SHP77 treated with DMSO at 0.1 percent for 48 hours (cell line): ENCODE measurements around the gene ADAMTS2.

Experiments
- DNase-seq: peaks from one replicate; lab custom pipeline; 2025; lab: John Stamatoyannopoulos, UW

The ADAMTS2 gene

DNA sequence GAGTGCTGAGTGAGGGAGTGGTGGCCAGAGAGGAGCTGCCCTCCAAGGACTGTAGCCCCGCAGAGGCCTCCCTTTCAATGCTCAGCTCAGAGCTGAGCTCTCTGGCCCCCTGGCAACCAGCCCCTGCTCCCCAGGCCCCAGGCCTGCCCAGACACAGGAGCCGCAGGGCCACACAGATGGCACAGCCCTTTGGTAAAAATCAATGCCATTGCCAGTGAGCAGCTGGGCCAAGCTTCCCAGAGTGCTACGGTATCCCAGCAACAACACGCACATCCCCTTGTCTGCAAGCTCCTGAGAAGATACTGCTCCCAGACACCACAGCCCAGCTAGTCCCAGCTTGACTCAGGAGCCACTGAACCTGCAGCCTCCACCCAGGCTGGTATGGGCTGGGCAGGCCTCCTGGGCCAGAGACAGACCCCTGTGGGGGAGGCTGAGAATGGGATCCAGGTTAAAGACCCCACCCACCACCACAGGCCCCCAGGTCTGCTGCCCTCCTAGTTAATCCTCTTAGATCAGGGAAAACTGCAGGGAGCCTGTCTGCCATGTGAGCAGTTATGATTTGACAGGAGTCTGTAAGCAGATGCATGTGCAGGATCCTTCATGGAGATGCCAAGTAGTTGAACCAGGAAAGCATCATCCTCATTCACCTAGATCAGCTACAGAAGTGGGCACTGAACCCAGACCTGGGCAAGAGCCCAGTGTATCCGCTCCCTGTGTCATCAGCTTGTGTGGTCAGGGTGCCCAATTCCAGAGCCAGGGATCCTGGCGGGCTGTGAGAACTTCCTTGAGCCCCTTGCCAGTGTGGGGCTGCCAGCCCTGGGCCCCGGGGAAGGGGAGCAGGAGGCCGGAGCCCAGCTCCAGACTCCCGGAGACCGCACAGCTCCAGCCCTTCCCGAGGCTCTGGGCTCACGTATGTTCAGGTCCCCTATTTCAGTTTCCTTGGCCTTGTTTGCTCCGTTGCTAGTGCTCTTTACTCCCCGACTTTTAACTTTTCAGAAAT lies 26.7 kb upstream of the ADAMTS2 start:
- no peak for DNase-seq

DNA sequence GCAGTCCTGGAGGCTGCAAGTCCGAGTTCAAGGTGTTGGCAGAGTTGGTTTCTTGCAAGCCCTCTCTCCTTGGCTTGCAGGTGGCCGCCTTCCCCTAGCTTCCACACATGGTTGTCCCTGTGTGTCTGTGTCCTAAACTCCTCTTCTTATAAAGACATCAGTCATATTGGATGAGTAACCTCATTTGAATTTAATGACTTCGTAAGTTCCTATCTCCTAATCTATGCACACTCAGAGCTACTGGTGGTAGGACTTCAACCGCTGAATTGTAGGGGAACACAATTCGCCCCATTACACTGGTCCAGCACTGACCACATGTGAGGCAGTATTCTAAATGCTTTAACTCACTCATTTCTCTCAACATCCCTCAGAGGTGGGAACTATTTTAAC lies 25.9 kb upstream of the ADAMTS2 start:
- no peak for DNase-seq

DNA sequence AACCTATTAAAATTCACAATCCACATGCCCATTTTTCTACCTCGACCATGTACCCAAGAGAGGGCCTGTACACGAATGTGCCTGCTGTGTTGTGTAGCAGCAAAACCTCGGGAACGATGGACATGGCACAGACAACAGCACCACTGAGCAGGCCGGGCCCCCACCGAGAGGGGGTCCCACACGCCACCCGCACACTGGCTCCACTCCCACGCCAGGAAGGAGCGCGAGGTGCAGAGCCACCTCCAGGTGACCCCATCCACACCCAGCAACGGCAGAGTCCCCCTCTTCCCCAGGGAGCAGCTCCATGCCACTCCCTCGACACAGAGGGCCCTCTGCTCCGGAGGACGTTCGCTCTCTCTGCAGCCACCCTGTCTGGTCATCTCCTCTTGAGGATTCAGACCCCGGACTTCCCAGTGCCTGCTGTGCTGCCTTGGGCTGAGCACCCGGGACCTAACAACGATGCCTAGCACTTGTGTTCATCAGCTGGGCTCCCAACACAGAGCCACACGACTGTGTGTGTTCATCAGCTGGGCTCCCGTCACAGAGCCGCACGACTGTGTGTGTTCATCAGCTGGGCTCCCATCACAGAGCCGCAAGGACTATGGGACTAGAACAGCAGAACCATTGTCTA lies 25.3 kb upstream of the ADAMTS2 start:
- DNase-seq: no peak

DNA sequence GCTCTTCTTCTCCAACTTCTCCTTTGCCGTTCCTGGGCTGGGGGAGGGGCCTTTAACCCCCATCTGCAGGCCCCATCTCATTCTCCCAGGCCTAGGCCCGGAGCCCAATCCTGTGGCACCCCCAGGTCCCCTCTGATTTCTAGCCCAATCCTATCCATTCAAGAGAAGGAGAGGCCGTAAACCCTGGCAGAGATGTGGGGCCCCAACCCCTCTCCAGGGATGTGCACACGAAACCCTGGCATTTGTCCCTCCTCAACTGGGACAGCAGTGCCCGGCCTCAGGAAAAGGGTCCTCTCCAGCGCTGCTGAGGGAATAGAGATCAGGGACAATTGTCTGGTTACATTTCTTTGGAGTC lies 24.2 kb upstream of the ADAMTS2 start:
- no peak for DNase-seq

DNA sequence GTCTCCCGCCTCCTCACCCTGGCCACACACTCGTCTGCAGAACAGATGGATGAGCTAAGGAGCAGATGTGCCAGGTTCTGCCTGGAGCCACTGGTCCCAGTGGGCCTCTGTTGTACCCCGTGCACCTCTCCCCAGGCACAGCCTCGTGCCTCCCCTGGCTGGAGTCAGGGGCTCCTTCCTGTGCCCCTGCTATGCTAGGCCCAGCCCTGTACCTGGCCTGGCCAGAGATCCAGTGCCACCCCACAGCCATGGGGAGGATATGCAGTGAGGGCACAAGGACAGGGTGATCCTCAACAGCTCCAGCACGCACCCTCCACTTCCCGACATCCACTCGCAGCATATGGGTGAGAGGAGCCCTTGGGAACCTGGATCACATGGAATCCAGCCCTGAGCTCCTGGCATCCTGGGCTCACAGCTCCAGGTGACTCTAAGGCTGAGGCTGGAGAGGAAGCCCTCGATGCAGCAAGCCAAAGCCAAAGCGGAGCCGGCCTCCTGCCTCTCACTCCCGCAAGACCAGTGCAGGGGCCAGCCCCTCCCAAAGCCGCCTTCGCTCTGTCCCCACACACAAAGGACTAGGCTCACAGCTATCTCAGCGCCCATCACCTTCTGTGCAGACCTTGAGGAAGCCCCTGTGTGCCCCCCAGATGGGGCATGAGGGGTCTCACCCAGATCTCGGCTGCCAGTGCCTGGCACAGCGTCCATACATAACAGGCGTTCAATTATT lies 23.7 kb upstream of the ADAMTS2 start:
- no peak for DNase-seq

DNA sequence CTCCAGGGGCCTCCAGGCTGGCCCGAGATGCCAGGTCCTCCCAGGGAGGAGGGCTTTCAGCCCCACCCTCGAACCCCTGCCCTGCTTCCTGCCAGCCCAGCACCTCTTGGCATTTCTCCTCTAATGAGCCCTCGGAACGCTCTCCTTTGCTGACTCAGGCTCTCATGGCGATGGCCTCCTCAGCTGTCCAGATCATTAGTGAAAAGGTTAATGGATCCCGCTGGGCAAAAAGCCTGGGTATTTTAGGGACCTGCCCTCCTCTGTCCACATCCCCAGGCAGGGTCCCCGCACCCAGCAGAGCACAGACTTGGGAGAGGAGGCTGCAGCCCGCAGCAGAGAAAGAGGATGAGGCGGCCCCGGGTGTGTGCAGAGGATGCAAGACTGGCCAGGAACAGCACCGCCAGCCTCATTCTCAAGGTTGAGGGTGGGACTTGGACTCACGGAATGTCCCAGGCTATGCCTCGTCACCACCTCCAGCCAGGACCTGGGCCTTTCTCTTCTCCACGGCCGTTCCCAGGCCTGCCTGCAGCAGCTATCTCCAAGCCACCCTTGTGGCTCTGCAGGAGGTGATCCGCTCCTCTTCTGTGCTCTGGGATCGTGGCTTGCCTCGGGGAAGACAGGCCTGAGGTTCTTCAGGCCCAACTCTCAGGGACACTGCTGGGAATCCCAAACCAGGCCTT lies 23.0 kb upstream of the ADAMTS2 start:
- no peak for DNase-seq

DNA sequence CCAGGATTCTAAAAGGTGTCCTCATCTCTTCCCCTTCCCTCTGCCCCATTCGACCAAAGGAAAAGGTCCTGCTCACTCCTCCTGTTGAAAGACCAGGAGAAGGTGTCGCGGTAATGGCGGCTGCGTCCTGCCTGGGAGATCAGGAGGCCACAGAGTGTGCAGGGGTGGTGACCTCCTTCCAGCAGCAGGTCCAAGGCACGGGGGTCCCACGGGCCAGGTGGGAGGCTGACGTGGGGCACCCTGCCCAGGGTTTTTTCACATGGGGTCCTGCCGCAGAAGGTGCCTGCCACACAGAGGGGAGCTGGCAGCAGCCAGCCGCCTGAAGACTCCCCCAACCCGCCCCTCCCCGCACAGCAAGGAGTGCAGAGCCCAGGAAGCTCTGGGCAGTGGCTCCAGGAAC lies 22.2 kb upstream of the ADAMTS2 start:
- DNase-seq: no peak

DNA sequence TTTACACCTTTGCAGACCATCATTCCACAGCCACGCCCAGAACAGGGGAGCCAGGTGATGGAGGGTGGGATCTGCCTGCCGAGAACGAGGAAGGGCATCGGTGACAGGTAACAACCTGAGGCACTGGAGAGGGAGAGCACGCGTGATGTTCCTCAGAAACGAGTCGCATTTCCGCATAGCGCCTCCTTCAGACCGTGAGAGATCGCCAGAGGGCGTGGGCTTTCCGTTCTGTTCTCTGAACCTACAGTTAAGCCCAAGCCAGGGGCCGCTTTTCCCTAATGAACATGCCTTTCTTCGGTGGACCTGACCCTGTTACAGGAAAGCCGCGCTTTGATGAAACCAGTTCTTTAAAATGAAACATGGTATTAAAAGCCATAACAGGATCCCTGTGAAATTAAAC lies 17.1 kb upstream of the ADAMTS2 start:
- no peak for DNase-seq

DNA sequence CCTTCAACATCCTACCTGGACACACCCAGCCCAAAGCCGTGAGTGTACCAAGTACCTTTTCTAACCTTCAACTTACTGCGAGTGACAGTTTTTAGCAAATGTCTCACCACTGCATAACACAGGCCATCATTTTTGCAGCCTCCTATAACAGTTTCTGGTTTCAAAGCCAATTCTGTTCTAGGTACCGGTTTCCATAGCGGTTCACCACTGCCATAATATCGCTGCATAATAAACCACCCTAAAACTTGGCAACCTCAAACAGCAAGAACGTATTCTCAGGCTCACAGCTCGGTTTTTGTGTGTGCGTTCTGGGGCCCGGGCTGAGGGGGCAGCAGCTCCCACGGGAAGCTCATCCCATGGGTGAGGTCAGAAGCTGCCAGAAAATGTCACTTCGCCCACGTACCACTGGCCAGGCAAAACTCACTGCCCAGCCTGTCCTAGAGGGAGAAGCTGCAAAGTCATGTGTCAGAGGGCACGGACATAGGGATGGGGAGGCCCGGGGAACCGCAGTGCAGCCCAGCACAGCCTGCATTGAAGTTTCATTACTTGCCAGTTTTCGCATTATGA lies 15.9 kb upstream of the ADAMTS2 start:
- no peak for DNase-seq

DNA sequence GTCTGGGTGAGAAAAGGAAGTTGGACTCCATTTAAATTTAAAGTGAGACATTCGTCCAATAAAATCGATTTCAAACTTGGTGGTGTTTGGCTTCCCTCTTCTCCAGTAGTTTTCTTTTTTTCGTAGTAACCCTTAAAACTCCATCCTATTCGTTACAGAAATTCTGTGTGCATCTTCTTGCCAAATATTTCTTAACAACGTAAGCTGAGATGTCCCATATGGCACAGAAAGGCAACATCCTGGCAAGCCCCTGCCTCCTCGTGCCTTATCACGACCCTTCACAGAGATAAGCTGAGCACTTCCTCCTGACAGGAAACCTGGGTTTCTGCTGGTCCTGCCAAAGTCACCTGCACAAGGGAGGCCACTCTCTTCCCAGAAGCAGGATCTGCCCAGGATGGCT lies 11.8 kb upstream of the ADAMTS2 start:
- DNase-seq: no peak

DNA sequence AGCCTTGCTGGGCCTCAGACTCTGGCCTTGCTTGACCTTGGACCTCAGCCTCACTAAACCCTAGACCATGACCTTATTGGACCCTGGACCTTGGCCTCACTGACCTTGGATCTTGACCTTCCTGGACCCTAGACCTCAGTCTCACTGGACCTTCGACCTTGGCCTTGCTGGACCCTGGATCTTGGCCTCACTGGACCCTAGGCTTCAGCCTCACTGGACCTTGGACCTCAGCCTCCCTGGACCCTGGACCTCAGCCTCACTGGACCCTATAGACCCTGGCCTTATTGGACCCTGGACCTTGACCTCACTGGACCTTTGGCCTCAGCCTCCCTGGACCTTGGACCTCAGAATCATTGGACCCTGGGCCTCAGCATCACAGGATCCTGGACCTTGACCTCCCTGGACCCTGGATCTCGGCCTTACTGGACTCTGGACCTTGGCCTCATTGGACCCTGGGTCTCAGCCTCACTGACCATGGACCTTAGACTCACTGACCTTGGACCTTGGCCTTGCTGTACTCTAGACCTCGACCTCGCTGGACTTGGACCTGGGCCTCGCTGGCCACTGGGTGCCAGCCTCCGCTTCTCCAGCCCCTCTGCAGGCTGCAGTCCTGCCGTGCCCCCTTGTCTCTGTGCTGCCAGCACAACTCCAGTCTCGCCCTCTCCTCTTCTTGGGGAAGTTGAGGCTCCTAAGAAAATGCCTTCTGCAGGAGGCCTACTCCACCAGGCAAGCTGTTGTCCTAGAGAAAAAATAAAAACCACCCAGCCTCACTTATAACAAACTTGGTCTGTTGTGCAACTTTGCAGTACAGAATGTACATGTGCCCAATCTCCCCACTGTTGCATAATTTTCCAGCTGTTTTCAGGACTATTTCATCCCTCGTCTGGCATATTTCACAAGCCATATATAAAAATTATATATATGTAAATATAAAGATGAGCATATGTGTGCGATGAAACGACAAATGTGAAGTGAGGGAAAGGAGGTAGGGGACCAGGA lies 11.0 kb upstream of the ADAMTS2 start:
- DNase-seq: no peak

DNA sequence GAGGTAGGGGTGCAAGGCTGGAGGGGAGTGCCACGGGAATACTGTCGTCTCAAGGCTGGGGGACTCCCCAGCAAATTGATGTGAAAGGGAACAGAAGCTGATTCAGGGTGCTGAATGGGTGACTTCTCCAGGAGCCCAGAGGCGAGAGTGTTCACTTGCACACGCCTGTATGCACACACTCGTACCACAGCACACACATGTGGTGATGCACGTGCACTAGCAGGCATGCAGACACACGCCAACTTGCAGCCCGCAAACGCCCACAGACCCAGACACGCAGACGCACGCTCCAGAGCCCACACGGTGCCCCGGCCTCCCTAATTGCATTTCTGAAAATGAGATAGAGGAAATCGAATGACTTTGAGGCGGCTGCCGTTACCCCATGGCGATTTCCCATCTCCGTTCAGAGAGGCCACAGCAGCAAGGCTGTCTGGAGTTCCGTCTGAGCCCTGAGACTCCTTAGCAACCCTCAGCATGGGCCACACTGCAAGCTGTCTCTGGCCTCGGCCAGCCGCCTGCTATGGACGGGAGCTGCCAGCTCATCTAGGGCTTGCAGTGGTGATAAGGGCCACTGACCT lies 9.1 kb upstream of the ADAMTS2 start:
- DNase-seq: no peak

DNA sequence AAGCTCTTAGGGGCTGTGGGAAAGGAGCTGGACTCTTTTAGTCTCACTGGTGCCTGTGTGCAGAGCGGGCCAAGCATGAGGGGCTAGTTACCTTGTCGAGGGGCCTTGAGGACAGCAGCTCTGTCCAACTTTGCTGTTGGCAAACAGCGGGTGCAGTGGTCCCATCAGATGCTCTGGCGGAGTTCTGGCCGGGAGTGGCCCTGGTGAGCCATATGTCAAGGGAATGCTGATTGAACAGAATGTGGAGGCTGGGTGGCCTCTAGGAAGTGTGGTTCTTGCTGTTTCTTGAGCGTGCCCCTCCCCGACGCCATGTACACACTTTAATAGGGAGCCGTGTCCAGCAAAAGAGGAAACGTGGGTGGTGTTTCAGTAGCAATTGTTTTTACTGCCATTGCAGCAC lies 3.6 kb upstream of the ADAMTS2 start:
- no peak for DNase-seq

DNA sequence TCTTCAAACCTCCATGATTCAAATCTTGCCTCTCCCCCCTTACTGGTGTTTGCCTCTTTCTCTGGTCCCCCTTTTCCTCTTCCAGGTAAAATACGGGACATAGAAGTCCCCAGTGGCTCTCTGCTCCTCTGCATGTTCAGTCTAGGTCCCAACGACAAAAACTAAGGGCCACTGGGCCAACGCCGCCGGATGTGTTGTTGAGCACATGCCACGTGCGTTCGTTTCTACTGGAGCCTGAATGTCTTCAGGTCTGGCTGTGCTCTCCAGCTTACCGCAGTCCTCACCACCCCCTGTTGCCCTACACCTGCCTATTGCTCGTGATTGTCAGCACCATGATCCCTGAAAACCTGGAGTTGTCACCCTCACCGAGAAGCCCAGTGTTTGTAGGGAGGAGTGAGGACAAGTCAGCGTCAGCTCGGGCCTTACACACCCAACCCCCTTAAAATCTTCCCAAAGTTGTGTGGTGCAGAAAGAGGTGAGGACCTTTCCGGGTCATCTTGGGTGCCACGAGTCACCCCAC lies 2.8 kb upstream of the ADAMTS2 start:
- DNase-seq: no peak

DNA sequence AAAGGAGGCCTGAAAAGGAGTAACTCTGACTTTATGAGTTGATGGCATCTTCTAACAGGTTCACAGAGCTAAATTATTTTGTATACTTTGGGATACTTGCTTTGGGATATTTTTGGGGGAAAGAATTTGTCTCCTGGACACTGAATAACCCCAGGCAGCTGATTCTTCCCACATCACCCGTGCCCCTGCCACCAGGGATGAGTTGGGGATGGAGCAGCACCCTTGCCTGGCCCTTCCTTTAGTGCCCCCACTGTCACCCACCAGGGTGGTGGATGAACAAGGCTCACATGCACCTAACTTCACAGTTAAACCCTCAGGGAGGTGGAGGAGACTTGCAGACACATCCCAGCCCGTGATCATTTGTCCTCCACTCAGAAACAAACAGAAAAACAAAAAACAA lies 2.3 kb upstream of the ADAMTS2 start:
- no peak for DNase-seq

DNA sequence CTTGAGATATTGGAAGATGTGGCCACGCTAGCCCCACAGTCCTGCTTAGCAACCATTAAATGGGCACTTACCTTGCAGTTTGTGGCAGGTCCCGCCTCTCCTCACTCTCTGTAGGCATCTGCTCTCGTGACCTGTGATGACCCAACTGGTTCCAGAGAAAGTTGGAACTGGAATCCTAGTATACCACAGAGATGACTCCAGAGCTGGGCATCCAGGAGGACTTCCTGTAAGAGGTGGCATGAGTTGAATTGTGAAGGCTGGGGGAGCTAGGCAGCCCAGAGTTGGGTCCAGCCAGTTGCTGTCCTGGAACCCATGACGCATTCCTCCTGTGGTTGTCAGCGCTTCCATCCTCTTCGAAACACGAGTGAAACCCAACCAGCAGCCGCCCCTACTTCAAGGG lies 1.6 kb upstream of the ADAMTS2 start:
- DNase-seq: no peak

DNA sequence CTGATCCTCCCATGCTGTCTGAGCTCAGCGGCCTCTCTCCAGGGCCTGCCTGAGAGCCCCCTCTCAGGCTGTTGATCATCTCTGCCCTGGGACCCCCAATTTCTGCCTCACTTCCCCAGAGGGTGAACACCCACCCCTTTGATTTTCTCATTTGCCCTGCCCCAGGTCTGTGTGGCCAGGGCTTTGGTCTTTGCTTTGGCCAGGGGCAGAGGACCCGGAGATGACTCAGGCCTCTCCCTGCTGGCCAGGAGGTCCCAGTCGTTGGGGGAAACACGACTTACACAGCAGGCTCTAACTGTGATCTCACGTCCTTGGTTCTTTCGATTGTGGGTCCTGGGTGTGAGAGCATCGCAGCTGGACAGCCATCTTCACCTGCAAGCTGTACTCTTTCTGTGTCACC lies 1.1 kb upstream of the ADAMTS2 start:
- no peak for DNase-seq

DNA sequence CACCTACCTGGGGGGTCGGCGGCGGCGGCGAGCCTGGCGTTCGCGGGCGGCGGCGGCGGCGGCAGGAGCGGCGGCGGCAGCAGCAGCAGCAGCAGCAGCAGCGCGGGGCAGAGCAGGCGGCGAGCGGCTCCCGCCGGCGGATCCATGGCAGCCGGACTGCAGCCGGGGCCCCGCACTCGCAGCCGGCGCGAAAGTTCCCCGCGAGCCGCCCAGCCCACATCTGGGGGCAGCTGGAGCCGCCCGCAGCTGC lies 153 bp downstream of the ADAMTS2 start:
- no peak for DNase-seq

DNA sequence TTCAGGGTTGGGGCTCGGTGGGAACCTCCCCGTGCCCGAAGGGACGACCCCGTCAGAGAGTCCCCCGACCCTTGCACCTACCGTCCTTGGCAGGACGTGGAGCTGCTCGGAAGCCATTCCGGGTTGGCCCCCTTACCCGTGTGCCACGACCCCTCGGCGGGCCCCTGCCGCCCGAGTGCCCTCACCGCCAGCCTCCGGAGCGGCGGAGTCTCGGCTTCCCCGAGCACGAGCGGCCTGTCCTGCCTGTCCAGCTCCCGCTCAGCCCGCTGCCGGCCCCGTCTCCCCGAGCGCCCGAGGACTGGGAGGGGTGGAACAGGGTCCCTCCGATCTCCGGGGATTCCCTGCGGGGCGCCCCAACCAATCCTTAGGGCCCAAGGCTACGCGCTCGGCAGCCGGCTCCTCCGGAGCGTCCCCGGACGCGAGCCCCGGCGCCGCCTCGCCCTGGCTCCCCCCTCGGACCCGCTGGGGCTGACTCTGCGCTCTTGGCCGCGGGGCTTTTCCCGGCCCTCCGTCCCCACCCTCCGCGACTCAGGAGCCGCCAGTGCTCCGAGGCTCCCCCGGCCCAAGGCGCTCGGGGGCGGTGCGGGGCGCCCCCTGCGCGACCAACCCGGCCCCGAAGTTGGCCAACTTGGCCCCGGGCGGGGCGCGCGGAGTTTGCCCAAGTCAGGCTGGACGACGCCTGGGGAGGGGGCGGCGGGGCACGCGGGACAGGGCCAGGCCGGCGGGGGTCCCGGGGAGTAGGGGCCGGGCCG lies 654 bp downstream of the ADAMTS2 start:
- no peak for DNase-seq
